HG03097 (cell line): ENCODE results near the gene METRNL.

Experiments used
- ATAC-seq: cut with Tn5 transposase; IDR thresholded peaks from one replicate; pipeline ENCODE4 v1.9.1; 2021; ENCODE audit not compliant: unreplicated experiment, low FRiP score

METRNL gene

DNA sequence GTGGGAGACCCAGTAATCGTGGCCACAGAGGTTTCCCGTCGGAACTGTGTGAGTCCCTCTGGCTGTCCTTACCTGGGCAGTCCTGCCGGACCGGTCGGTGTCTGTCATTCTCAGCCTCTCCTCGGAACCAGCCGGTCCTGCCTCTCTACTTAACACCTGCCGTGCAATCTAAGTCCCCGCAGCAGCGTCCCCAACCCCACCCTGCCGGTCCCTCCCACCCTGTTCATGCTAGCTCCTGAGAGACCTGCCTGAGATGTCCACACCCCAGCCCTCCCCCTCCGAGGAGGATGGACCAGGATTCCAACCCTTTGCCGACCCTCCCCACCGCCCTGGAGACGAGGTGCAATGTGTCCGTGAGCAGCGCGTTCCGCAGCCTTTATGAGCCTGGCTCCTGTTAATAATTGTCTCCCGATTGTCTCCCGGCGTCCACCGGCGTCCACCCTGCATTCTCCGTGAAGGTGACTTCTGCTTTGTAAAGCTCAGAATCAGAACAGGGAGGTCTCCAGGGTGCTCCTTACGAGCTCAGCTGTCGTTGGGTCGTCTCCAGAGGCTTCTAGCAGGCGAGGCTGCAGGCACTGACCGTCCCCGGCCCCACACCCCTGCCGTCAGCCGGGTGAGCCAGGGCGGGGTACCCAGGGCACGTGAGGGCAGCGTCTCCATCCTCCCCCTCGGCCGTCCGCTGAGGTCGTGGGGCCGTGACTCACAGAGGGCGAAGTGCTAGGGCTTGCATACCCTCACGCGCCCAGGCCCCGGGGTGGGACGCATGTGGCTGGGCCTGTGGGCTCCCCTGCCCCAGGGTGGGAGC lies 10.1 kb downstream of the METRNL start:
- ATAC-seq, result no peak

DNA sequence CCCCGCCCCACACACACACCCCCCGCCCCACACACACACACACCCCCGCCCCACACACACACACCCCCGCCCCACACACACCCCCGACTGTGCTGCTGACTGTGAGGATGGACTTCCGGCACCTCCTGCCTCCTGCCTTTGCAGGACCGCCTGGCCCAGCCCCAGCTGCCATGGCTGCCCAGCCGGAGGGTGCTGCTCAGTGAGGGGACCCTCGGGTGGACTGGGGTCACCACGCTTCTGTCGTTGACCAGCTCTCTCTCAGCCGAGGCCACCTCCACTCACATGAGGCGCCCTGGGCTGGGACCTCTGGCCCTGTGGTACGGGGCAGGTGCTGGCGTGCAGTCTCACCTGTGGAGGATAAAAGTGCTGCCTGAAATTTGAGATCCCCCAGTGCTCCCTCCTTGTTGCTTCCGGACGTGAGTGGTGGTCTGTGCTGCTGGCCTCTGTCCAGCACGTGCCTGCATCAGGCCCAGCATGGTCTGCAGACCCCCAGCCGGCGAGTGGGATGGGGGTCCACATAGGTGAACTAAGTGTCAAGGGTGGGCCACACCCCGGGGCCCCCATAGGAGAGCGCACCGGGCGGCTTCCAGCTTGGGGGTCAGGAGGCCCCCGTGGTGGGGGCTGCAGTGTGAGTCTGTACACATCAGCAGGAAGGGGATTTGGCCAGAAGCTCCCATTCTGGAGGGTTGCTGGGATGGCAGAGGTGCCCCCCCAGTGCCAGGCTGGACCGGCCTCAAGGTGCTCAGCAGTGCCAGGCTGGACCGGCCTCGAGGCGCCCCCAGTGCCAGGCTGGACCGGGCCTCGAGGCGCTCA lies 11.2 kb downstream of the METRNL start:
- ATAC-seq, result no peak

DNA sequence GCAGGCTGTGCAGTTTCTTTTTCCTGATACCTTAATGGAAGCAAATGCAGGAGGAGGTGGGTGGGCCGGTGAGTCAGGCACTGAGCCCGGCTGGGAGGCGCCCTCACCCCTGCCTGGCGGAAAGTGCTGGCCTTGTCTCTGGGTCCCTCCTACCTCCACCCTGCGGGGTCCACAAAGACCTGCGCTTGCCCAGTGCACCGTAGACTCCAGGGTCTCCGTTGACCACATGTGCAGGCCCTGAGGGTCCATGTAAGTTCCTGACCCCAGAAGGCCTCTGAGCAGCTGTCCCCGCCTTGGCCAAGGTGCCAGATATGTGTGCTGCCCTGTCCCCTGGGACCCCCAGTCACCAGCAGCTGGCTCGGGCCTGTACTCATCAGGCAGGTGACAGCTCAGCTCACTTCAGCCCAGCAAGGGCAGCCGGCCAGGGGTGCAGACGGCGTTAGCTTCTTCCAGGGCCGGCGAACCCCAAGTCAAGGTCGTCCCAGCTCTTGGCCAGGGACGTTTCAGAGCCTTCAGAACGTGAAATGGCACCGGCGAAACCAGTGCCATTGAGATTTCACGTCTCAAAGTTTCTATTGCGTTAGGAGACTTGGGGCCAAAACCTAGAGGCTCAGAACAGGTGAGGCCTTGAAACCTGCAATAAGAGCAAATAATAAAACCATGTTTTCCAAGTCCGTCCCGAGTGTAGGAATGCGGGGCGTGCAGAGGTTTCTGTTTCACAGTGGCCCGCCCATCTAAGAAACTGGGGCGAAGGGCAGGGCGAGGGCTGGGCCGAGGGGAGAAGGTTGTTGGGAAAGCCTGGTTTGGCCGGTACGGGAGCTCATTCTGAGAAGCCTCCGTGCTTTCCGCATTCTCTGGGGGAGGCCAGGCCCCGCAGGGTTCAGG lies 12.1 kb downstream of the METRNL start:
- no peak for ATAC-seq

DNA sequence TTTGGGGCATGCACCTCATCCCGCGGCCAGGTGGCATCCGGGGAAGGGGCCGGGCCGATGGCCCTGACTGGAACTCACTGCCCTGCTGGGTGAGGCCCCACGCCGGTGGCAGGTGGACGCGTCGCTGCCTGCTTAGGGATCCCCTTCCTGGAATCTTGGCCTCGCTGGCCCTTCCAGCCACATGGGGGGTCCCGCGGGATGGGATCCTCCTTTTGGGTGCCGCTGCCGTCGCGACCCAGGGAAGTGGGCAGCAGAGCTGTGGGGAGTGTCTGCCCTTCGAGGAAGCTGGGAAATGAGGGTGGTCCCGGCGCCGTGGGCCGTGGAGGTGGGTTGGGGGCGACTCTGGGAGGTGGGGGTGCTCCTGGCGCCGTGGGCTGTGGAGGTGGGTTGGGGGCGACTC lies 12.8 kb downstream of the METRNL start:
- no peak for ATAC-seq

DNA sequence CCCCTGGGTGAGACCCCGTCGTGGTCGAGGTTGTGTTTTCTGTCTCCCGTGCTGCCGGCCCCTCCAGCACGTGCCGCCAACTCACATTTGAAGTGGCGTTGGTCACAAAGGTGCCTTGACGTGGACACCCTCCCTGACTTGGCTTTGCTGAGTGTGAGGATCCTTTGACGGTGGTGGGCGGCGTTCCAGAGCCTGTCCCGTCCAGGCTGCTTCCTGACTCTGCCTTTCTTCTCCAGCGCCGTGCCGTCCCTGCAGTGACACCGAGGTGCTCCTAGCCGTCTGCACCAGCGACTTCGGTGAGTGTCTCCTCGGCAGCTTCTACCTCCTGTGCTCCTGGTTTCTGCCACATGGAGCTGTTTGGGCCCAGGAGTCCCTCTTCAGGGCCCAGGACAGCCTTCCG lies 13.5 kb downstream of the METRNL start:
- no peak for ATAC-seq

DNA sequence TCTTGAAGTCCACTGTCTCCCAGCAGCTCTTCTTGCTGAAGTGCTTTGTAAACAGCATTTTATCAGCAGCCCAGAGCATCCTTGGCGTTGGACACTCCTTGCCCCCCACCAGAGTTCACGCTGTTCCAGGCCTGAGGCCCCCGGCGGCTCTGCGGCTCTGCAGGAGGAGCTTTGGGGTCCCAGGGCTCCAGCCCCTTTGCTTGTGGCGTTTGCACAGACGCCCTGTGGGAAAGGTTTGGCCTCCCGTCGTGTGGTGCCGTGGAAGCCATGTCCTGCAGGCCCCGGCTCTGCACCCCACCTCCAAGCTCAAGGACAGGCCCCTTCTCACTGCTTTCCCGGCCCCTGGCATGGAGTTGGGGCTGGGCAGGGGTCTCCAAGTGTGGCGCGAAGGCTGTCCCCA lies 14.1 kb downstream of the METRNL start:
- ATAC-seq, result no peak

DNA sequence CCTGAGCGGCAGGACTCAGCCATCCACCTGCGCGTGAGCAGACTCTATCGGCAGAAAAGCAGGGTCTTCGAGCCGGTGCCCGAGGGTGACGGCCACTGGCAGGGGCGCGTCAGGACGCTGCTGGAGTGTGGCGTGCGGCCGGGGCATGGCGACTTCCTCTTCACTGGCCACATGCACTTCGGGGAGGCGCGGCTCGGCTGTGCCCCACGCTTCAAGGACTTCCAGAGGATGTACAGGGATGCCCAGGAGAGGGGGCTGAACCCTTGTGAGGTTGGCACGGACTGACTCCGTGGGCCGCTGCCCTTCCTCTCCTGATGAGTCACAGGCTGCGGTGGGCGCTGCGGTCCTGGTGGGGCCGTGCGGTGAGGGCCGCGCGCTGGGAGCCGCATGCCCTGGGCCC lies 14.9 kb downstream of the METRNL start:
- no peak for ATAC-seq

DNA sequence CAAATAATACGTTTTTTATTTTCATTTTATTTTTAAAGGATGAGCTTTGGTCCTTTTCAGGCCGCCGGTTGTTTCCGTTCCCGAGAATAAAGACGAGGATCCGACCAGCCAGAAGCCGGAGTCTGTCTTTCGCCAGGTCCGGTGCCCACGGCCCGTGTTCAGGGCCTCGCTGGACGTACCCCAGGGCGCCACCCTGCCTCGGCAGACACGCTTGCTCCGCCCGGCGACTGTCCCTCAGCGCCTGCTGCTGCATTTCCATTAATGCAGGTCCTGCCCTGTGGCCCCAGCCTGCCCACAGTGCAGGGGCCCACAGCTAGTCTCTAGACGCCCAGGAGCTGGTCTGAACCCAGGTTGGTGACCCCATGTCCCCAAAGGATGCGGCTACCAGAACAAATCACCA lies 15.6 kb downstream of the METRNL start:
- ATAC-seq, result no peak

DNA sequence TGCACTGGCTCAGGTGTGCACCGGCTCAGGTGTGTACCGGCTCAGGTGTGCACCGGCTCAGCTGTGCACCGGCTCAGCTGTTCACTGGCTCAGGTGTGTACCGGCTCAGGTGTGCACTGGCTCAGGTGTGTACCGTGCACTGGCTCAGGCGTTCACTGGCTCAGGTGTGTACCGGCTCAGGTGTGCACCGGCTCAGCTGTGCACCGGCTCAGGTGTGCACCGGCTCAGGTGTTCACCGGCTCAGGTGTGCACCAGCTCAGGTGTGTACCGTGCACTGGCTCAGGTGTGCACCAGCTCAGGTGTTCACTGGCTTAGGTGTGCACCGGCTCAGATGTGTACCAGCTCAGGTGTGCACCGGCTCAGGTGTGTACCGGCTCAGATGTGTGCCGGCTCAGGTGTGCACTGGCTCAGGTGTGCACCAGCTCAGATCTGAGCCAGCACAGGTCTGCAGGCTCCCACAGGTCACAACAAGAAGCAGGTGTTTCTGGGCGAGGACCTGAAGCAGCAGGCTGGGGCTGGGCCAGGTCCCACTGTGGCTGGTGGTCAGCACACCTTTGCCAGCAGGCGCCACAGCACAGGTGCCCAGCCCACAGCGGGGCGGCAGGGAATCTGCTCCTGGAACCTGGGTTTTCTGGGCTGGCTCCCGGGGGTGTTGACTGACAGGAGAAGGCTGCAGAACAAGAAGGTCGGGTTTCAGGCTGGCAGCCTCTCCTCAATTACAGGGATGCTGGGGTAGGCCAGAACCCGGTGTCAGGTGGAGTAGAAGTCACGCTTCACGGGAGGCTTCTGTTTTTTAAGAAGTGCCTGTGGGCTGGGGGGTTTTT lies 17.2 kb downstream of the METRNL start:
- no peak for ATAC-seq

DNA sequence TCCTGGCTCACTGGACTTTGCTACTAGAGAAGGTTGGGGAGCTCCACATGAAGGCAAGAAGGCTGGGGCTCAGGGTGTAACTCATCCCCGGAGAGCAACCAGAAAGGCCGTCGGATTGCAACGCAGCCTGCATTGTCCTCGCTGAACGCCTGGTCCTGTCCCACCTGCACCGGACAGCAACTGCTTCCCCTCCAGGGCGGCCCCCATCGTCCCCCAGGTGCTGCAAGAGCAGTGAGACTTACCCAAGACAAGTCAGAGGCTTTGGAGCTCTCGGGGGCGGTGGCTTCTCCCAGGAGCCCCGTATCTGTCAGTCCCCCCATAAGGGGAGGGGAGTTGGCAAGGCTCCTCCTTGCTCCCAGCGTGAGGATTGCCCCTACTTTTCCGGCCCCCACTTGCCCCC lies 18.4 kb downstream of the METRNL start:
- no peak for ATAC-seq

DNA sequence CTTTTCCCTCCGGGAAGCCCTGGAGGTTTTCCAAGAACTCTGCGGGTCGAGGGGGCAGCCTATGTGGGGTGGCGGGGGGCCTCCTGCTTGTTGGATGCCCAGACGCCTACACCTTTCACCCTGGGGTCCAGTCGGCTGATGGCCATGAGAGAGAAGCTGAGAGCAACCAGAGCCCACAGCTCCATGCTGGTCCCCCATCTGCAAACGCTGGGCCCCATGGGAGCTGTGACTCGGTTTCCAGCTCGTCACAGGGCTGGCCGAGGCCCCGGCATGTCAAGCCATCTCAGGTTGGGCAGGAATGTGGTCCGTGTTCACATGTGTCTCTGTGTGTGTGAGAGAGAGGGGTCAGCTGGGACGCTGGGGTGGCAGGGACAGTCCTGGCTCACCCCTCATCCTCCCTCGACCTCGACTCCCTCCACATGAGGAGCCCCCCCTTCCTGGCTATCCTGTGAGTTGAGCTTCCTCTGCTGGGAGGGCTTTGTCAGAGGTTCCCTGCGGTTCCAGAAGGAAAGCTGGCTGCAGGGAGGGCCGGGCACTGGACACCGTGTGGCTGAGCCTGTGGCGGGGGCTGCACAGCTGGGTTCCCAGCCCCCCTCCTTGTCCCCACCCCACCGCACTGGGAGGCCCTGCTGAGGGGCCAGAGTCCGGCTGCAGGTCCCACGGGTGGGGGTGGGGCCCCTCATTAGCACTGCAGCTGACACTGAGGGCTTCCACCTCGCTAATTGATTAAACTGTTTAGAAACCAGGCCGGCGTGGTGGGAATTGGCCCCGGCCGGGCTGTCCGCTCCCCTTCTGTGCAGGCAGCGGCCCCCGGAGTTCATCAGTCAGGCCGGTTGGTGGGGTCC lies 19.1 kb downstream of the METRNL start:
- no peak for ATAC-seq

DNA sequence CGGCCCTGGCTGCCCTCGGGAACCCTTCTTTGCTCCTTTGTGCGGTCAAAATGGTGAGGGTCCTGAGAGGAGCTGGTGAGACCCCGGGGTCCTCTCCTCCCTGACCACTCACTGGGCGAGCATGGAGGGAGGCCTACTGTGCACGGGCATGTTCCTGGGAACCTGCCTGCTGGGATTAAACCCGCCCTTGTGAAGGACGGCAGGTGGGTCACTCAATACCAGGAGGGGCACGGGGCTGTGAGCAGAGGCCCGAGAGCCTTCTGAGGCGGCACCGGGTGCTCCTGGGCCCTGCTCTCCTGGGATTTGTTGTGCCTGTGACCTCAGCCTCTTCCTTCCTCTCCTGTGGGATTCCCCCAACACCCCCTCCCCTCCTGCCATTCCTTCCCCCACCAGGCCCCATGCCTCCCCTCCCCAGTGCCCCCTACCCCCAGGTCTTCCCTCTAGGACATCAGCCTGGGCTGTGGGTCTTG lies 19.7 kb downstream of the METRNL start:
- ATAC-seq, result no peak

DNA sequence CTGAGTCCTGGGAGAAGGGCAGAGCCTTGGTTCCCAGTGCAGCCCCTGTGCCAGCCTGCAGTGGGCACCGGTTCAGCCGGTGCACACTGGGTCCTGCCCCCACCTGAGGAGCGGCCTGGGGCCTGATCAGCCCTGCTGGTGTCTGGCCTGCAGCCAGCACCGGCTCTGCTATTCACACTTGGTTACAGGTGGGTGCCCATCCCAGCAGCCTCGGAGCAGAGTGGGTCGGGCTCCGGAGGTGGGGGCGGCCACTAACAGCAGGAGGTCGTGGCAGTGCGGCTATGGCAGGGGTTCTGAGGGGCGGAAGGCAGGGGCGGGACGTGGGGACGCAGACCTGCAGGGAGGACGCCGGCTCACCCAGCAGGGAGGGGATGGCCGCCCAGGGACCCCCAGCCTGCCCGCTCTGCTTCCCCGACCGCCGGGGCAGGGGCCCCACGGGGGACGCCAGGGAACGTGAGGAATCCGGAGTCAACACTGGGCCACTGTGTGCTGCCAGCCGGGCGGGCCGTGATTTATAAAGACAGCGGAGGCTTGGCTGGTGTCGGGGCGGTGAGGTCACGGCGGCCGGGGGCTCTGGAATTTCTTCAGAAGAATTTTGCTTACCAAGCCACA lies 20.3 kb downstream of the METRNL start:
- no peak for ATAC-seq

DNA sequence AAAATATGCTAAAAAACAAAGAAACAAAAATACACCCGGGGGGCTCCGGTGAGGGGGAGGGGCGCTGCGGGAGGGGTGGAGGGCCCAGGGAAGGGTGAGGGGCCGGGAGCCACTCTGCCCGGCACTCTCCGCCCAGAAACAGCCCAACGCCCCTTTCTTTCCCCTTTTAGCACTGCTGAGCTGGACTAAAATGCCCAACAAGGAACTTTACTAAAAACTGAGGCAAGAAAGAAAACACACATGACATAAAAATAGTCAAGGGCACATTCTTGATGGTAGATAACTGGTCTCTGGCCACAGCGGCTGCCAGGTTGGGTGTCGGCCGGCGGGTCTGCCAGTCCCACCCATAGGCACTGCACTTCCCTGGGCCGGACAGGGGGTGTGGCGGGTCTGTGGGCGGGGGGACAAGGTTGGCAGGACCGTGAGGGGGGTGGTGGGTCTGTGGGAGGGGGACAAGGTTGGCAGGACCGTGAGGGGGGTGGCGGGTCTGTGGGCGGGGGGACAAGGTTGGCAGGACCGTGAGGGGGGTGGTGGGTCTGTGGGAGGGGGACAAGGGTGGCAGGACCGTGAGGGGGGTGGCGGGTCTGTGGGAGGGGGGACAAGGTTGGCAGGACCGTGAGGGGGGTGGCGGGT lies 20.9 kb downstream of the METRNL start:
- no peak for ATAC-seq

DNA sequence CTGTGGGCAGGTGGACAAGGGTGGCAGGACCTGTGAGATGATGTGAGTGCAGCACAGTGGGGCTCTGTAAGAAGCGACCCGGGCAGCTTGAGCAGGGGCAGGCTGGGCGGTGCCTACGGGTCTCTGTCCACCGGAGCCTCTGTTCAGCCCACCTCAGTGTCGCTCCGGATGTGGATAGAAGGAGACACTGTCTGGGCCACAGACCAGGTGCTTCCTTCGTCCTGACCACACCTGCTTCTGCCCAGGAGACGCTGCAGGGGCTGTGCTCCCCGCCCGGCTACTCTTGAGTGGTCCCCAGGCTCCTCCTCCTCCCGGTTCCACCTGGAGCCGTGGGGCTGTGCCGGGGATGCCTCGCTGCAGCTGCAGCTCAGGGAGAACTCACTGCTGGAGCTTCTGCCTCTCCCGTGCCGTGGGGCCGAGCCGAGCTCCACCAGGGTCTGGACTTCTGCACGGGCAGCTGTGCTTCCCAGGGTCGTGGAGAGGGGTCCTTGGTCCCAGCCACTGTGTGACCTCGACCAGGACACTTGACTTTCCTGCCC lies 21.5 kb downstream of the METRNL start:
- no peak for ATAC-seq

DNA sequence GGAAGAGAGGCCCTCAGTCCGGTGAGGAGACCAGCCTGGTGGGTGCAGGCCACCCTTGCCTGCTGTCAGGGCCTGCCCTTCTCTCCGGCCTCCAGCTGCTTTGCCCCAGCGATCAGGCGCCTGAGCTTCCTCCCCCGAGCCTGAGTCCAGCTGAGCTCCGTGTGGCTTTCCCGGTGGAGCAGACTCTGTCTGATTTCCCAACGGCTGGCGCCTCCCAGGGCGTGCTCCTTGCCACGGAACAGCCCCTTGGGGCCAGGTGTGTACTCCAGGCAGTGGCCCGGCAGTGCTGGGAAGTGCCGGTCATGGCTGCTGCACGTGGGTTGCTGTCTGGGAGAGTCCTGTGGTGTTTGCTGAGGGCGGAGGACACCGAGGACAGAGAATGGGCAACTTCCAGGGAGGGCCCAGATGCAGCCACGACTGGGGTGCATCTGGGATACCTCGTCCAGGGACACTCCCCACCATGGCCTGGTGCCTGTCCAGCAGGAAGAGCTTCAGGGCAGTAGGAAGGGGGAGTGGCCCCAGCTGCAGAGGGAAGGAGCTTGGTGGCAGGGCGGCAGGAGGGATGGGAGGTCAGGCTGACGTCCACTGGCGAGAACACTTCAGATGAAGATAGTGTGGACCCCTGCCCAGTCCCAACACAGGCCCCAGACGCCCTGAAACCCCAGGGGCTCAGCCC lies 22.5 kb downstream of the METRNL start:
- ATAC-seq, result no peak

DNA sequence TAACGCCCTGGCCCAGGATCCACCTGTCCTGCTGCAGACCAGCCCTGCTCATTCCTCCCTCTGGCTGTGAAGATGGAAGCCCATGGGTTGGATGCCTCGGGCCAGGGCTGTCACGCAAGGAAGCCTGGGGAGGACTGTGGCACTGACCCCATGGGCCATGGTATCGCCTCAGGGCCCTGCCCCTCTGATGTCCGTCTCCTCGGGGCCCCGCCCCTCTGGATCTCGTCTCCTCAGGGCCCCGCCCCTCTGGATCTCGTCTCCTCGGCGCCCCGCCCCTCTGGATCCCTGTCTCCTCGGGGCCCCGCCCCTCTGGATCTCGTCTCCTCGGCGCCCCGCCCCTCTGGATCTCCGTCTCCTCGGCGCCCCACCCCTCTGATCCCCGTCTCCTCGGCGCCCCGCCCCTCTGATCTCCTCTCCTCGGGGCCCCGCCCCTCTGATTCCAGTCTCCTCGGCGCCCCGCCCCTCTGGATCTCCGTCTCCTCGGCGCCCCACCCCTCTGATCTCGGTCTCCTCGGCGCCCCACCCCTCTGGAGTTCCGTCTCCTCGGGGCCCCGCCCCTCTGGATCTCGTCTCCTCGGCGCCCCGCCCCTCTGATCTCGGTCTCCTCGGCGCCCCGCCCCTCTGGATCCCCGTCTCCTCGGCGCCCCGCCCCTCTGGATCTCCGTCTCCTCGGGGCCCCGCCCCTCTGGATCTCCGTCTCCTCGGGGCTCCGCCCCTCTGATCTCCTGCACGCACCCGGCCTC lies 24.0 kb downstream of the METRNL start:
- ATAC-seq, result no peak
